Stomach (tissue), 9 donors: ENCODE measurements around the gene ANKRD49. TPM values are rescaled to one million over a fixed set of nuclear protein-coding genes. Genes with fewer than 3 reads are reported as not detected.

Source experiments
- DNase-seq, 2 donors: peaks; one replicate each; pipeline versions ENCODE4 v3.0.0 to v3.0.0-alpha.2; 2013 to 2019
- H3K27ac ChIP-seq, 5 donors: fragments of 200-600 bp in 4 of 5; sonication (generic) in 4 of 5; one replicate each; pipeline ENCODE4 v1.5.1; 2013 to 2019; ENCODE audit warnings: mild to moderate bottlenecking in 1 of 5, moderate library complexity in 1 of 5
- H3K27me3 ChIP-seq, 3 donors: fragments of 200-600 bp; sonication (generic); one replicate each; pipeline ENCODE4 v1.5.1; 2017 to 2019; ENCODE audit warnings: mixed run types in 1 of 3
- H3K36me3 ChIP-seq, 4 donors: fragments of 200-600 bp; sonication (generic); 1 replicate in 3 of 4; 2 replicates in 1 of 4; pipeline ENCODE4 v1.5.1; 2016 to 2019
- H3K4me1 ChIP-seq, 4 donors: fragments of 200-600 bp; sonication (generic); one replicate each; pipeline ENCODE4 v1.5.1; 2016 to 2019
- H3K4me3 ChIP-seq, 4 donors: fragments of 200-600 bp; sonication (generic) in 3 of 4; one replicate each; pipeline ENCODE4 v1.5.1; 2016 to 2019; ENCODE audit warnings: mild to moderate bottlenecking in 1 of 4
- H3K9me3 ChIP-seq, 4 donors: fragments of 200-600 bp; sonication (generic); one replicate each; pipeline ENCODE4 v1.5.1; 2016 to 2019
- EP300 ChIP-seq: sonication (generic); formaldehyde crosslinking; IDR thresholded peaks from one replicate; pipeline ENCODE4 v1.6.1; 2017; ENCODE audit warnings: antibody characterized with exemption
- POLR2A ChIP-seq, 4 donors: fragments of 450-650 bp; IDR thresholded peaks; one replicate each; pipeline ENCODE4 v1.6.1; 2016; ENCODE audit warnings: antibody characterized with exemption in 4 of 4, control low read depth in 2 of 4, mild to moderate bottlenecking in 1 of 4, moderate library complexity in 1 of 4
- POLR2AphosphoS5 ChIP-seq, 3 donors: sonication (generic); formaldehyde crosslinking; IDR thresholded peaks; one replicate each; pipeline ENCODE4 v1.6.1; 2016; ENCODE audit warnings: antibody characterized with exemption in 3 of 3
- WGBS, 5 donors: extraction: QIAGEN DNeasy Blood & Tissue Kit in 3 of 5; methylation state at CpG; one replicate each; pipeline versions ENCODE4 v1.1.5 to v1.1.7; 2013 to 2018; 5-methylcytosine and 5-hydroxymethylcytosine counted together
- intact Hi-C: fragments of 100-400 bp; cut with DNase I; formaldehyde crosslinking; loops from one replicate; pipeline ENCODE4 v1.15.1; 2023; ENCODE audit warnings: low total_unique reads
- polyA plus RNA-seq, 3 donors: library from polyadenylated mRNA; stranded (reverse); fragments of 200-250 nt; gene quantifications; one replicate each; pipeline ENCODE4 v1.2.3, GENCODE V29; 2013
- total RNA-seq, 5 donors: library from RNA; depleted of rRNA; stranded (reverse); fragments of >200 nt; gene quantifications; one replicate each; pipeline versions ENCODE4 v1.1.0 to v1.2.3, GENCODE V29; 2014 to 2016
- TF ChIP-seq, protein P1 (sequence below), 7 experiments: fragments of 450-650 bp in 4 of 7; fragments of 200-600 bp in 3 of 7; sonication (generic) in 3 of 7; IDR thresholded peaks; one replicate each; pipeline ENCODE4 v1.5.1; 2016 to 2019; ENCODE audit warnings: antibody characterized with exemption in 7 of 7, control low read depth in 2 of 7, mild to moderate bottlenecking in 1 of 7
- donor health status: healthy with polysubstance abuse.
- donor health status: Bipolar disorder and iron deficiency.
- donor health status: healthy.

The ANKRD49 gene
- total and polyA plus RNA-seq, 8 donors = 0.87 to 77.0 (median 15.8) TPM

DNA sequence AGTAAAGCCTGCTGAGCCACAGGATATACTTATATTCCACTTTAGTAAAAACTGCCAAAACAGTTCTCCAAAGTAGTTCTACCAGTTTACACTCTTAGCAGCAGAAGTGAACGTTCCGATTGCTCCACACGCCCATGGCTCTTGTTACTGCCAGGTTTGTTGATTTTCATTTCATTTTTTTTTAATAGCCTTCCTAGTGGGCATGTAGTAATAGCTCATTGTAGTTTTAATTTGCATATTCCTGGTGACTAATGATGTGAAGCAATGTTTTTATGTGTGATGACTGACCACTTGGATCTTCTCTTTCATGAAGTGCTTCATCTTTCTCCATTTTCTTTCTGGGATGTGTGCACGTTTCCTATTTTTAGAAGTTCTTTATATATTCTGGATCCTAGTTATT lies 13.7 kb downstream of the ANKRD49 start:
- DNase-seq = no peak

DNA sequence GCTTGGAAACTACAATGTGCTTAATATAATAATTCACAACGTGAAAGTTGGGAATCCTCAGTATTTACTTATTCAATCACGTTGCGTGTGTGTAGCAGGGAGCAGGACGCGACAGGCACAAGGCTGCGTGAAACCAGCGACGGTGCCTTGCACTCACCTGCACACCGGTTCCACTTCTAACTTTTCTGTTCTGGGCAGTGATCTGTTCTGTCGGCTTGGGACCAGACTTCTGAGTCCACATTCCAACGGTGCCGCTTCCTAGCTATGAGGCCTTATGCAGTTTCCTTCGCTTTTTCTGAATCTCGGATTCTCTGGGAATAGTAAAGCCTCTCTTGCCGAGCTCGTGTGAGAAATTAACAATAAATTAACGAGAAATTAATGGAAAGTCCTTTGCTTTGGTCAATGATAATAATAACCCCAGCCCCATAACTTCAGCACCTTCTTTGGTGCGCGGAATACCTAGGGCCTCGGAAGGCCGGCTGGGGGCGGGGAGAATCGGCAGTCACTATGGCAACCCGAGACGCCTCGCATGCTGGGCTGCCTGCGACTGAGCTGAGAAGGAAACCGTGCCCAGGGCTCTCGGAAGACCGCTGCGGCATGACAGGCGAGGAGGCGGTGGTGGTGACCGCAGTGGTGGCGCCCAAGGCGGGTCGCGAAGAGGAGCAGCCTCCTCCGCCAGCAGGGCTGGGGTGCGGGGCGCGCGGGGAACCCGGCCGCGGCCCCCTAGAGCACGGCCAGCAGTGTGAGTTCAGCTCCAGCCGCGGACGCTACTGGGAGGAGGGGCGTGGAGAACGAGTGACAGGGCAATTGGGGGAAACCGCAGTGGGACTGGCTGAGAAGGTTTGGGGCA lies 18.4 kb downstream of the ANKRD49 start, which contains the start of gene C11orf97:
Gene C11orf97 (plus strand): TSS at position 530 of the 850 bp plus-strand sequence. CDS start 68 bp downstream, at position 598.
- WGBS, 5 donors = 7 to 19% (median 11%) methylated on average over 42 to 53 of the region's 53 CpGs
- H3K4me1 ChIP-seq = peaks cover 6 to 19% (median 15%) of the 10 kb centered on the region in 4 donors
- no peak within 1 kb of the TSS for H3K27ac ChIP-seq
- H3K36me3 ChIP-seq = no peaks in the 10 kb centered on the region
- TF ChIP-seq, protein P1, sequence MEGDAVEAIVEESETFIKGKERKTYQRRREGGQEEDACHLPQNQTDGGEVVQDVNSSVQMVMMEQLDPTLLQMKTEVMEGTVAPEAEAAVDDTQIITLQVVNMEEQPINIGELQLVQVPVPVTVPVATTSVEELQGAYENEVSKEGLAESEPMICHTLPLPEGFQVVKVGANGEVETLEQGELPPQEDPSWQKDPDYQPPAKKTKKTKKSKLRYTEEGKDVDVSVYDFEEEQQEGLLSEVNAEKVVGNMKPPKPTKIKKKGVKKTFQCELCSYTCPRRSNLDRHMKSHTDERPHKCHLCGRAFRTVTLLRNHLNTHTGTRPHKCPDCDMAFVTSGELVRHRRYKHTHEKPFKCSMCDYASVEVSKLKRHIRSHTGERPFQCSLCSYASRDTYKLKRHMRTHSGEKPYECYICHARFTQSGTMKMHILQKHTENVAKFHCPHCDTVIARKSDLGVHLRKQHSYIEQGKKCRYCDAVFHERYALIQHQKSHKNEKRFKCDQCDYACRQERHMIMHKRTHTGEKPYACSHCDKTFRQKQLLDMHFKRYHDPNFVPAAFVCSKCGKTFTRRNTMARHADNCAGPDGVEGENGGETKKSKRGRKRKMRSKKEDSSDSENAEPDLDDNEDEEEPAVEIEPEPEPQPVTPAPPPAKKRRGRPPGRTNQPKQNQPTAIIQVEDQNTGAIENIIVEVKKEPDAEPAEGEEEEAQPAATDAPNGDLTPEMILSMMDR (IDR thresholded peaks at IDR 0.05) = no peak
- no peak for TF ChIP-seq POLR2A (IDR thresholded peaks at IDR 0.05)
- no peak for TF ChIP-seq POLR2AphosphoS5 (IDR thresholded peaks at IDR 0.05)
- no peak for TF ChIP-seq EP300
- intact Hi-C loops = no loop called here
- peak within 1 kb of the TSS; percentile 57 to 75 (median 62) for H3K4me3 ChIP-seq
- no peaks in the 10 kb centered on the region for H3K9me3 ChIP-seq
- DNase-seq = peak; percentile 59 to 87
- peaks cover 0 to 6% (median 4%) of the 10 kb centered on the region in 3 donors for H3K27me3 ChIP-seq

More for the DNA sequence above, 13.7 kb downstream of the ANKRD49 start:
- peaks cover 0 to 3% (median 0%) of the 10 kb centered on the region in 4 donors for H3K36me3 ChIP-seq
- peaks cover 0 to 6% (median 4%) of the 10 kb centered on the region in 3 donors for H3K27me3 ChIP-seq
- H3K27ac ChIP-seq = no peak overlapping the region
- no peak overlapping the region for H3K4me3 ChIP-seq
- 33 to 47% (median 41%) methylated on average over 4 of the region's 4 CpGs for whole genome bisulfite sequencing, 5 donors
- H3K9me3 ChIP-seq = no peaks in the 10 kb centered on the region
- H3K4me1 ChIP-seq = peaks cover 6 to 9% (median 7%) of the 10 kb centered on the region in 4 donors
- TF ChIP-seq POLR2AphosphoS5 (IDR thresholded peaks at IDR 0.05) = no peak
- no peak for TF ChIP-seq EP300
- TF ChIP-seq, protein P1 (IDR thresholded peaks at IDR 0.05) = no peak
- no peak for TF ChIP-seq POLR2A (IDR thresholded peaks at IDR 0.05)
- intact Hi-C loops = no loop called here

DNA sequence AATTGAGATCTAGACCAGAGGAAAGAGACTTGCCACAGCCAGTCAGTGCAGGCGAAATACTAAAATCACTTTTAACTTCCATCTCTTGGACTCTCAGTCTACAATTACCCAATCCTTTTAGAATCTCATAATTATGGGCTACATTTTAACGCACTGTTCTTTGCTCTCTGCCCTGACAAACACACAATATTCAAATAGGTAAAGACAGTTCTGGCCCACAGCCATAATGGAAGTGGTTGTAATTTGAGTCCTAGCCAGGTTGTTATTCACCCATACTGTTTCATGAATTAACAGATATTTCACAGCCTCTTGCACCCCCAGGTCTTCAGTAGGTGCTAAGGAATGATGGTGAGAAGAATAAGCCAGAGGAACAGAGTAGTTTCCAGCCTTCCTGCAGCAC lies 19.3 kb downstream of the ANKRD49 start:
- intact Hi-C loops = no loop called here
- Histone ChIP-seq H3K36me3 (no peaks in the 10 kb centered on the region), H3K9me3 (no peaks in the 10 kb centered on the region), H3K27me3 (peaks cover 0 to 6% (median 4%) of the 10 kb centered on the region in 3 donors), H3K4me1 (peaks cover 6 to 19% (median 15%) of the 10 kb centered on the region in 4 donors), H3K27ac (no peak overlapping the region), H3K4me3 (peak overlapping the region in 3 of 4 donors; percentile 58 to 75 (median 67))
- WGBS, 5 donors = 24 to 37% (median 26%) methylated on average over 2 of the region's 2 CpGs
- TF ChIP-seq POLR2A (IDR thresholded peaks at IDR 0.05) (no peak), POLR2AphosphoS5 (IDR thresholded peaks at IDR 0.05) (no peak)
- TF ChIP-seq, protein P1 (IDR thresholded peaks at IDR 0.05) = no peak
- DNase-seq = peak in 1 of 2 donors; percentile 53

DNA sequence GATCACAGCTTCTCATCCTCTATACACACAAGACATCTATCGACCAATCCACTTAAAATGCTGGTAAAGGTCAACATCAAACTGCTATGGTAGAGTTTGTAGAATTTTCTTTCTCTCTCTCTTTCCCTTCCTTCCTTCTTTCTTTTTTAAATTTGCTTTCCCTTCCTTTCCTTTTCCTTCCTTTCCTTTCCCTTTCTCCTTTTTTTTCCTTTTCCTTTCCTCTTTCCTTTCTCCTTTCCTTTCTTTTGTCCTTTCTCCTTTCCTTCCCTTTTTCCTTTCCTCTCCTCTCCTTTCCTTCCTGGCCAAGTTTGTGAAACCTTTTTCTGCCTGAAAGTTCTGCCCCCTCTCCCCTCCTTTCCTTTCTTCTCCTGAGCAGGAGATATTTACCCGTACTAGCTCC lies 21.6 kb downstream of the ANKRD49 start:
- WGBS, 5 donors = 78 to 95% (median 85%) methylated on average over 2 of the region's 2 CpGs
- peaks cover 6 to 27% (median 15%) of the 10 kb centered on the region in 4 donors for H3K4me1 ChIP-seq
- H3K9me3 ChIP-seq = no peaks in the 10 kb centered on the region
- DNase-seq = no peak
- H3K27me3 ChIP-seq = peaks cover 0 to 6% (median 4%) of the 10 kb centered on the region in 3 donors
- no peak overlapping the region for H3K27ac ChIP-seq
- H3K4me3 ChIP-seq = no peak overlapping the region
- intact Hi-C loops = loop anchor here (5.0 kb wide), 1 partner anchor 82 kb away; no protein-coding TSS in a partner anchor
- H3K36me3 ChIP-seq = no peaks in the 10 kb centered on the region
- TF ChIP-seq, protein P1 (IDR thresholded peaks at IDR 0.05) = no peak
- TF ChIP-seq POLR2A (IDR thresholded peaks at IDR 0.05) = no peak
- TF ChIP-seq EP300 = no peak
- no peak for TF ChIP-seq POLR2AphosphoS5 (IDR thresholded peaks at IDR 0.05)
